Fibroblast of the conjunctiva (primary cell): Measurements from ENCODE around the gene XRCC3.

Experiments used
- DNase-seq: peaks from one replicate; pipeline ENCODE4 v3.0.0-alpha.2; 2010; ENCODE audit warnings: low read depth

Gene XRCC3

GRCh38 chr14:103706551-103707328, 8.5 kb downstream of the XRCC3 start:
- no peak for DNase-seq

- DNase-seq: no peak
These were observed 9.6 kb downstream of the XRCC3 start for GRCh38 chr14:103705504-103706284.

GRCh38 chr14:103705118-103705503, 10.1 kb downstream of the XRCC3 start:
- no peak for DNase-seq

DNA sequence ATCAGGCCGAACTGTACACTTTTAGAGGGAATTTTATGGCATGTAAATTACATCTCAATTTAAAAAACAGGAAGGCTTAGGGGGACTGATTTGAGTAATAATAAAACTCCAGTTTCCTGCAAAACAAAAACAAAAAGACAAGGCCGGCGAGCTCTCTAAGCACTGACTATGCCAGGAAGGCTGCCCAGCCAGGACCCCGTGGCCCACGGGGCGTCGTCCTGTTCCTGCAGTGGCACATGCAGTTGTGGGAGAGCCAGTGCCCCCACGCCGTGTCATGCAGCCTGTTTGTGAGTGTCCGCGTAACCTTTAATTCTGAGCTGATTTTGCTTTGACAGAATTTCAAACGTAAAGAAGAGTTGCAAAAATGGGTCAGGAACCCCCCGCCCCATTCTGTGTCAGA, 10.5 kb downstream of the XRCC3 start:
- no peak for DNase-seq

- DNase-seq: no peak
These were observed 11.5 kb downstream of the XRCC3 start for GRCh38 chr14:103703433-103704385.

DNA sequence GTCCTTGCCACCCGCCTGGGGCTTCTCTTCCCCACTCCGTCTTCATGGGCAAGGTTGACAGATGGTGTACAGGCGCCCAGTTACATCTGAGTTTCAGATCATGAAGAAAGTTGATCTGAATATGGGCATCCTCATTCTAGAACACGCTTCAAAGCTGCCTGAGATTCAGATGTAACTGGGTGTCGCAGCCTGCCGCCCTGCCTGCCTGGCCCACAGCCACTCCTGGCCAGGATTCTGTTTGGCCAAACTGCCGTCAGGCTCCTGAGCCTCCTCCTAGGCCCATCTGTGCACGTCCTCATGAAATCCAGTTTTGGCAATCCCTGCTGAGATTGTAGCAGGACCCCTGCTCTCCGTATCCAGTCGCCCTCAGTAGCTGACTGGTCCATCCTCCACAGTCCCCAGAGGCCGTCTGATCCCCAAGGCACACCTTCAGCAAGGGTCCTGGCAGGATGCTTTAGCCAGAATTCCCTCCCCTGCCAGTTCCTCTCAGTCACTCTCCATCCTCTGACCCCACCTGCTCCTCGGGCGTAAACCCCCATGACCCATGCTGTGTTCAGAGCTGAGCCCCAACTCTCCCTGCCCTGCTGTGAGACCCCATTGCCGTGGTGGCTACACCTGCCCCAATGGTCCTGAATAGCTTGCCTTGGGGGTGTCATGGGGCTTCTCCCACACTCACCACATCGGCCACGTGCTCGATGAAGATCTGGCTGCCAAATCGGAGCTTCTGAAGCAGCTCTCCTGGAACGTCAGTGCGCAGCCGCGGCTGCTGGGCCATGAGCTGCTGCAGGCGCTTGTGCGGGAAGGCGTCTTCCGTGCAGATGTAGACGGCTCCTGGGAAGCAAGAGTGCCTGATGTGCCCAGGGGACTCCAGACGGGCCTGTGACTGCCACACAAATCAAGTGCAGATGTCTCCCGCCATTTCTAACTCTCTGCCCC, 12.5 kb downstream of the XRCC3 start:
- no peak for DNase-seq

GRCh38 chr14:103702095-103702494, 13.2 kb downstream of the XRCC3 start:
- no peak for DNase-seq

DNA sequence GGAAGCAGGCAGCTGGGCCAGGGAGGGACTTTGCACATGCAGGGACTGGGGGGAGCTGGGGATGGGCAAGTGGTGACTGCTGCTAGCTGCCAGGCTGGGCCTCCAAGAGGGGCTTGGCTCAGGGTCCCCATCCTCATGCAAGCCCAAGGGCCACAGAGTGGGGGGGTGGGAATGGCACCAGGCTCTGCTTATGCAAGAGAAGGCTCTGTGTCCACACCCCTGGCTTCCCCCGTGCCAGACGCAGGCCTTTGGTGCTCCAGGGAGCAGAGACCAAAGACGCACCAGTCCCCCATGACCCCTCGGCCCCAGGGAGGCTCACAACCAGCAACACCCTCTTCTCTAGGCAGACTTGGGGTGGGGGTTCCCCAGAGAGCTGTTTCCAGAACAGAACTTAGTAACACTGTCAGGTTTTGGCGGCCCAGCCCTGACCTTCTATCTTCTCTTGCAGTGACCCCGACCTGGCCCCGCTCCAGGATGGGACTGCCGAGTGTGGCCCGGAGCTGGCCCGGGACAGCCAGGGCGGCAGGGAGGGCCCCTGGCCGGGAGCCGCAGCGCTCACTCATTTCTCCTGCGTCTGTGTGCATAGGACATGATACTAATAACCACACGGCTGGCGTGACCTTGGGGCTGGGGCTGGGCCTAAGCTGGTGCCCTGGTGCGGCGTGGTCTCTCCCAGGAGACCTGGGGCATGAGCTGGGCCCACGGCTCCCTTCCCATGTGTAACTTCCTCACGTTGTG, 14.3 kb downstream of the XRCC3 start:
- no peak for DNase-seq

GRCh38 chr14:103699901-103700752, 15.1 kb downstream of the XRCC3 start:
- no peak for DNase-seq

DNA sequence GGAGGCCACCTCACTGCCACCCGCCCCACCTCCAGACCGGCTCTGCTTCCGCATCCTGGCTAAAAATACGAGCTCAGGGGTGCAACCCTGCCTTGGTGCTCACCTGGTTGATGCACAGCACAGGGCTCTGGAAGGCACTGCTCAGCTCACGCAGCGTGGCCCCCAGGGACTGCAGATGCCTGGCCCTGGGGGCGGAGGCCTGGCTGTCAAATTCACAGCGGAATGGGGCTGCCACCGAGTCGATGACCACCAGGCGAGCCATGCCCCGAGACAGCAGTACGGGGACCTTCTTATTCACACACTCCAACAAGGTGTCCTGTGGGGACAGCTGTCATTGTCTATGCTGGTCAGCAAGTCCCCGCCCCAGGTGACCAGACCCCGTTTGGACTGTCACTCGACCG, 16.0 kb downstream of the XRCC3 start:
- DNase-seq: no peak

- DNase-seq: no peak
These were observed 16.6 kb downstream of the XRCC3 start for GRCh38 chr14:103698380-103699260.

DNA sequence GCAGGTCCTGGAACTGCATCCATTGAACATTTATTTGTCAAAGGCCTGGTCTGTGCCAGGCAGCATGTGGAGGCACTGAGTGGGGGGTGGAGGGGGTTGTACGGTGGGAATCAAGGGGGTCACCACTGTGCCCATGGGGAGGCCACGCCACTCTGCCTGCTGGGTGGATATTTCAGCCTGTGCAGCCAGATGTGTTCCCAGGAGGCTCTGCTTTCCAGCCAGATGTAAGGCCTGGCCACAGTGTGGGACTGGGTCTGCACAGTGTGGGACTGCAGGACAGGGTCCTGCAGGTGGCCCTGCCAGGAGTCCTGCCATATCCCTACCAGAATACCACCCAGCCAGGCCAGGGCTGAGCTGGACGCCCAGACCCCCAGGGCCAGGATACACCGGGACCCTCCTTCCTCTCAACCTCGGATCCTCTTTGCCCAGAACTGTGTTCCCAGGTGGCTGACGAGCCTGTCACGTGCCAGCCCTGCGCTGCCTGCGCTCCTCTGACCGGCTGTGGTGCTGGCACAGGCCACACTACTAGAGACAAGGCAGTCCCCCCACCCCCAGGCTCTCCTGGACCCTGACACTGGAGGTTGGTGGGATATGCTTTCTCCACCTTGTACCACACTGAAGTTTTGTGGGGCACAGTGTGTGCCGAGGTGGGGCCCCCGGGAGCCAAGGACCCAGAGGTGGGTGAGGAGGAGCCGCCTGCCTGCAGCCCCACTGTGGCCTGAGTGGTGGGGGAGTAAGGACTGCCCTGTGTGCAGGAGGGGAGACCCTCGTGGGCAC, 17.5 kb downstream of the XRCC3 start:
- no peak for DNase-seq

DNA sequence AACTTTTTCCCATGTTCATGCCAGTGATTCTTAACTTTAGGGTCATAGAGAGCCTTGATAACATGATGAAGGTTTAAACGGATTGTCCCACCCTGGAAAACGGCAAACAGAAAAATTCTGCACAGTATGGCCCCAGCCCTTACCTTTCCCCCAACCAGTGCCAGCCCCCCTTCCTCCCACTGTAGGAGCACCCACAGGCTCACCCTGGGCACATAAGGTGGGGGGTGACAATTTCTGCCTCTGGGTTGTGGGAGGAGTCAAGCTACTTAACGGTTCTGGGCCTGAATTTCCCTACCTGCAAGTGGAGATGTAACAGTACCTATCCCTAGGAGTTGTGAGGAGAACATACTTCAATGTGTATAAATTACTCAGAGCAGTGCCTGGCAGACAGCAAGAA, 18.0 kb downstream of the XRCC3 start:
- no peak for DNase-seq

DNA sequence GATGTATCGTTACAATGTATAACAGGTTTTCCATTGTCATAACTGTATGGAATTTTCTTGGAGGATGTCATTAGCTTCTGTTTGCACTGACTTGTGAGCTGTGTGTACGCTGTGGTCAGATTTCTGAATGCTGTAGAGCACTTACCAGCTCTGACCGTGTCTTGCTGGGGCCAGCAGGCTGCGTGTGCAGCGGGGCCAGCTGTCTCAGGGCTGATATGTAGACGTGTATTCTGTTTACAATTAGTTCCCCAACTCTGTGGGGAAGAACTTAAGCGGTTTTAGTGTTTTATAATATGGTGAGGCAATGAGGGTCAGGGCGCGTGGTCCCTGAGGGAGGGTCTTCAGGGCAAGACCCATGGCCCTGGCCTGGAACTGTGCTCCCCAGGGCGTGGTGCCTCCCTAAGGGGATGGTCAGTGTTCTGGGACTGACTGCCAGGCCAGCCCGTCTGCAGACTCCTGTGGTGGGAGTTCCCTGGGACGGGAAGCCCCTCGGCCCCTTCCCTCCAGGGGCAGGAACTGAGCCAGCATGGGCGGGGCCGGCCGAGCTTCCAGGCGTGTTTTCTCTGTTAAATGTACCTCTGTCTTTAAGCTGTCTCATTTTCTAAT, 18.7 kb downstream of the XRCC3 start:
- peak; percentile 59 for DNase-seq

- DNase-seq: no peak
These were observed 19.2 kb downstream of the XRCC3 start for GRCh38 chr14:103696070-103696402.

DNA sequence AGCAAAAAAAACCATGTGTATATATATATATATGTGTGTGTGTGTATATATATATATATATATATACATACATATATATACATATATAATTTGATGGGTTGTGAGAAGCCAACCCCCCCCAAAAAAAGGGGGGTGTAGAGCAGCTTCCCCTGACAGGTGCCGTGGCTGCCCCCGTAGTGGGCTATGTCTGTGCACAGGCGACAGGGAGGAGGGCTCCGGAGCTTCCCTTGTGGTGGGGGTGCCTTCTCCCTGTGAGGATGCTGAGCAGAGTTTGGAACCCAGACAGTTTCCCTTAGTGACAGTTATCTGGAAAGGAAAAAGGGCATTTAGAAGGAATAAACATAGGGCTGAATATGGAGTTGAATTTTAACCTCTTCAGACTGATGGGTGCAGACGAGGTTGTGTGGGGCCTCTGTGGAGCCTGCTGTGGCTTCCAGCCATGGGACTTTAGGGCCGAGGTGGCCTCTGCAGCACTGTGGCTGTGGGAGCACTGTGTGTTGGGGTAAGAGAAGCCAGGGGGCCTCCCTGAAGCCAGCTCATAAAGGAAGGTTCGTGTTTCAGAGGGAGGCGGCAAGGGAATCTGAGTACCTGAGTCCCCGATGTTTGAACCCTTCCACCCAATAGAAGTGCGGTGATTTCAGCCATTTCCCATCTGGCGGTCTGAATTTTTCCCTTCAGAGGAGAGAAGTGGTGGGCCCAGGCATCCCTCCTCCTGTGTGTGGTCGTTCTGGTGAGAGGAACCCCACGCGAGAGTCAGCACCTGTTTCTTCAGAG, 19.8 kb downstream of the XRCC3 start:
- DNase-seq: no peak

- no peak for DNase-seq
These were observed 20.7 kb downstream of the XRCC3 start for GRCh38 chr14:103694572-103695026.
